ENCODE data around the gene GATAD2A.
"Not testable (repeated sequence)": the region's sequence is repeated elsewhere in the genome, so short reads cannot be mapped to it uniquely, and the experiment has no call there.

The GATAD2A gene

DNA sequence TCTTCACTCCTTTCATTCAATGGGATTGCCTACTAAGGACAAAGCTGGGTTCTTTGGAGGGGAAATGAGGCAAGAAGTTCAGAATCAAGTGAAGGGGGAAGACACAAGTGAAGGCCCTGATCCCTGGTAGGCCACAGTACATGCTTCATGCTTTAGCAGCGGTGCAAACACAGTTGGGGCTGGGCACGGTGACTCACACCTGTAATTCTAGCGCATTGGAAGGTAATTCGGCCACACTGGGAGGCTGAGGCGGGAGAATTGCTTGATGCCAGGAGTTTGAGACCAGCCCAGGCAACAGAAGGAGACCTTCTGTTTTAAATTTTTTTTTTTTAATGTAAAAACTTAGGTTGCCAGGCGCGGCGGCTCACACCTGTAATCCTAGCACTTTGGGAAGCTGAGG is 23.4 kb upstream of the GATAD2A start:
- no peak for DNase-seq (ENCODE audit: low read depth)
- TF ChIP-seq, protein P1, sequence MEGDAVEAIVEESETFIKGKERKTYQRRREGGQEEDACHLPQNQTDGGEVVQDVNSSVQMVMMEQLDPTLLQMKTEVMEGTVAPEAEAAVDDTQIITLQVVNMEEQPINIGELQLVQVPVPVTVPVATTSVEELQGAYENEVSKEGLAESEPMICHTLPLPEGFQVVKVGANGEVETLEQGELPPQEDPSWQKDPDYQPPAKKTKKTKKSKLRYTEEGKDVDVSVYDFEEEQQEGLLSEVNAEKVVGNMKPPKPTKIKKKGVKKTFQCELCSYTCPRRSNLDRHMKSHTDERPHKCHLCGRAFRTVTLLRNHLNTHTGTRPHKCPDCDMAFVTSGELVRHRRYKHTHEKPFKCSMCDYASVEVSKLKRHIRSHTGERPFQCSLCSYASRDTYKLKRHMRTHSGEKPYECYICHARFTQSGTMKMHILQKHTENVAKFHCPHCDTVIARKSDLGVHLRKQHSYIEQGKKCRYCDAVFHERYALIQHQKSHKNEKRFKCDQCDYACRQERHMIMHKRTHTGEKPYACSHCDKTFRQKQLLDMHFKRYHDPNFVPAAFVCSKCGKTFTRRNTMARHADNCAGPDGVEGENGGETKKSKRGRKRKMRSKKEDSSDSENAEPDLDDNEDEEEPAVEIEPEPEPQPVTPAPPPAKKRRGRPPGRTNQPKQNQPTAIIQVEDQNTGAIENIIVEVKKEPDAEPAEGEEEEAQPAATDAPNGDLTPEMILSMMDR (conservative IDR thresholded peaks at IDR 0.05; ENCODE audit: low read length) = no peak

DNA sequence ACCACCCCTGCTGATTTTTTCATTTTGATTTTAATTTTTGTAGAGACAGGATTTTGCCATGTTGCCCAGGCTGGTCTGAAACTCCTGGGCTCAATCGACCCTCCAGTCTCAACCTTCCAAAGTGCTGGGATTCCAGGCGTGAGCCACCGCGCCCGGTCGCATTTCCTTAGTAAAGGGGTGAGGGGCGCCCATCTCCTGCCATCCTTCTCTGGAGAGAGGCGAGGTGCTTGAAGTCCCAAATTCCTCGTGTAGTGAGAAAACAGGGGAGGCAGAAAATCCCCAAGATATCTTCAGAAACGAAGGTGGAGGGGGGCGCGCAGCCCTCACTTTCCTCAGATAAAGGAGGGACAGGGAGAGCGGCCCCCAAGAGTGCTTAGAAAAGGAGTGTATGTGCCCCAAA is 21.0 kb upstream of the GATAD2A start:
- TF ChIP-seq, protein P1 (conservative IDR thresholded peaks at IDR 0.05; ENCODE audit: low read length) = no peak
- peak overlapping the region; percentile 61 for H3K4me3 ChIP-seq (ENCODE audit: low read length)
- no peak for DNase-seq (ENCODE audit: low read depth)

More for the DNA sequence above, 23.4 kb upstream of the GATAD2A start:
- H3K4me3 ChIP-seq (ENCODE audit: low read length) = no peak overlapping the region

DNA sequence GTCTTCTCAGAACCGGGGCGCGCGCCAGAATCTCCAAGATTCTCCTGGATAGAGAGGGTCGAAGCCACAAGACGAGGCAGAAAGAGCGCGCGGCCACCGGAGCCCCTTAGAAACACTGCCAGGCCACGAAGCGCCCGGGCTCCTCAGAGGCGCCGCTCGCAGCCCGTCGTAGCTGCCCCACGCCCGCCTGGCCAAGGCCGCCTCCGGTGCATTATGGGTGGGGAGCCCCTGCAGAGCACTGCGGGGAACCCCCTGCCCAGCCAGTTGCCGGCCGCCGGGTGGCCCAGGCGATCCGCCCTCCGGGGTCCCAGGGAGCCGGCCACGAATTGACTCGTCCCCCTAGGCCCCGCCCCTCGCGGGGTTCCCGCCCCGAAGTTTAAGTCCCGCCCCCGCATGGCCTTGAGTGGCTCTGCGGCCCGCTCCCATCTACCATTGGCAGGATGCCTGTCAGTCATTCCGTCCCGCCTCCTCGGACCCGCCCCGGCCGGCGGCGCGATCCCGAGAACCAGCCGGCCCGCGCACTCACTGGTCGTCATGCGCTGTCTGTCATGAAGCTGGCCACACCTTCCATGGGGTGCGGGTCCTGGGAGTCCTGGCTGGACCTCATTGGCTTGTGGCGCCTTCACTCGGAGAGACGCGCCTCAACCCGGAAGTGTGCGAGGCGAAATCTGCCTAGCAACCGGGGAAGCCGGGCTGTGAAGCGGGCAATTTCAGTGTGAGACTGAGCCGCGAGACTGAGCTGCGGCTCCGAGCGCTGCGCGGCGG is 20.2 kb upstream of the GATAD2A start:
- peak; percentile 100 for DNase-seq (ENCODE audit: low read depth)
- peak overlapping the region; percentile 74 for H3K4me3 ChIP-seq (ENCODE audit: low read length)
- TF ChIP-seq, protein P1 (conservative IDR thresholded peaks at IDR 0.05; ENCODE audit: low read length) = no peak

DNA sequence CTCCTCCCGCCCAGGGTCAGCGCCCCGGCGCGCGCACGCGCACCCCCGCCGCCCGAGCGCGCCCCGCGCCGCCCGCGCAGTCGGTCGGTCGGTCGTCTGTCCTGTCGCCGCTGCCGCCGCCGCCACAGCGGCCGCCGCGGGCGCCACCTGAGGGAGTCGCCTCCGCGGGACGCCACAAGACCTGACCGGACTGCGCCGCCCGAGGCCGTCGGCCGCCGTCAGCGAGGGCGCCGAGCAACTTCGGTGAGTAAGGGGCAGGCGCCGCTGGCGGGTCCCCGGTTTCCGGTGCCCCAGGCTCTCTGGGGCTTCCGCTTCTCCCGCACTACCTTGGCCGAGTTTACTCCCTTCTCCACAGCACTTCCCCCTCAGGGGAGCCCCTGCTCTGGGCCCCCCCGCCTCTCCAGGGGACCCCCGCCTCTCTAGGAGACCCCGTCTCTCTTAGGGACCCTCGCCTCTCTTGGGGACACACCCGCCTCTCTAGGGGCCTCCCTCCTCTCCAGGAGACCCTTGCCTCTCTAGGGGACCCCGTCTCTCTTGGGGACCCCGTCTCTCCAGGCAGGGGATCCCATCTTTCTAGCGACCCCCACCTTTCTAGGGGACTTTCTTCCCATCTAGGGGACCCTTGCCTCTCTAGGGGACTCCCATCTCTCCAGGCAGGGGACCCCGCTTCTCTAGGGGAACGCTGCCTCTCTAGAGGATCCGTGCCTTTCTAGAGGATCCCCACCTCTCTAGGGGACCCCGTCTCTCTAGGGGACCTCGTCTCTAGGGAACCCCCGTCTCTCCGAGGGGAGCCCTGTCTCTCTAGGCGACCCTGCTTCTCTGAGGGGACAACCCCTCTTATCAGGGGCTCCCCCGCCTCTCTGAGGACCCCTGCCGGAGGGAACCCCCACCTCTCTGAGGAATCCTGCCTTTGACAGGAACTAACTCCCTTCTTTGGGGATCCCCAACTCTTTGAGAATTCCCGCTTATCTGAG is 19.3 kb upstream of the GATAD2A start:
- TF ChIP-seq, protein P1 (conservative IDR thresholded peaks at IDR 0.05; ENCODE audit: low read length) = peak; percentile 20; the same call in 1 of the 2 replicates
- no peak for DNase-seq (ENCODE audit: low read depth)
- H3K4me3 ChIP-seq (ENCODE audit: low read length) = peak overlapping the region; percentile 74

DNA sequence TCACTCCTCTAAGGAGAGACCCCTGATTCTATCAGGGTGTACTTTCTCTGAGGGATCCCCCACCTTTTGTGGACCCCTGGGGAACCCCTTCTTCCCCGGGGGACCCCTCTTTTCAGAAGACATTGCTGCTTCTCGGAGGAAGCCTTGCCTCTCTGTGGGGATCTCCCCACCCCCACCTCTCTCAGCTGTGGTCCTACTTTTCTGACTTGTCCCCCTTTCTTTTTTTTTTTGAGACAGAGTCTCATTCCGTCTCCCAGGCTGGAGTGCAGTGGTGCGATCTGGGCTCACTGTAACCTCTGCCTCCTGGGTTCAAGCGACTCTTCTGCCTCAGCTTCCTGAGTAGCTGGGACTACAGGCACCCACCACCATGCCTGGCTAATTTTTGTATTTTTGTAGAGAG is 18.4 kb upstream of the GATAD2A start:
- TF ChIP-seq, protein P1 (conservative IDR thresholded peaks at IDR 0.05; ENCODE audit: low read length) = no peak
- DNase-seq (ENCODE audit: low read depth) = no peak

DNA sequence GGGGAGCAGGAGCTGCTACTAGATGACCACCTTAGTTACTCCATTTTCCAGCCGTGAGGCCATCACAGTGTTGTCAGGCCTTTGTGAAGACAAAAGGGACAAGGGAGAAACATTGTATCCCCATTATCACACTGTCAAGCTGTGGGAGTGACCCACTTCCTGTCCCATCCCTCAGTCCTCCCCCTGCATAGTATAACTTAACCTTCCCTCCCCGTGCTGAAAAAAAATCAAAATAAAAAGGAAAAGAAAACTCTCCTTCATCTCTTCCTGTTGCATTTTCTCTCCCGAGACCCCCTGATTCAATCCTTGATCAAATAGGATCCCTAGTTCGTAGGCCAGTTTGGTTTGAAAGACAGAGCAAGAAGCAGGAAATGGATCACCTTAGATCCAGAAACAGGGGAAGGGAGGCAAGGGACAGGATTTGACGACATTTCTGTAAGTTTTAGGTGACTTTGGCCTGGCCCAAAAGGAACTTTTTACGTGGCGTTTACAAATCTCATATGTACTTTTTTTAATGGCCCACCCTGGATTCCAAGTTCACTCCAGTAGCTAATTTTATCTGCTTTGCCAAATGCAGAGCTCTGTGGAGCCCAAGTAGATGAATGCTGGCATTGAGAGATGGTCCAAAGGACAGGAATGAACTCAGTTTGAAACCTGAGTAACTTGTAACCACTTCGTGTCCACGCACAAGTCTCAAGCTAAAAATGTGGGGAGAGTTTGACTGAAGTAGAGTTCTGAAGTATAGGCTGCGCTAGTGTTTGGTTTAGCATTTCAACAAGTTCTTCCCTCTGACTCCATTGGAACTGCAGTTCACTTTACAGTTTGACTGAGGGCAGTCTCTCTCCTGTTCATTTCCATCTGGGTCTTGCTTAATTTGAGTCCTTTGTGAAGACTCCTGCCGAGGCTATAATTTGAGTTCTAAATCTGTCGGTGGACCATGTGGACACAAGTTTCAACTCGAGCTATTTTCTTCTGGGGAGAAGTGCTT is 16.6 kb upstream of the GATAD2A start:
- no peak for DNase-seq (ENCODE audit: low read depth)
- no peak overlapping the region for H3K4me3 ChIP-seq (ENCODE audit: low read length)
- TF ChIP-seq, protein P1 (conservative IDR thresholded peaks at IDR 0.05; ENCODE audit: low read length) = no peak

More for the DNA sequence above, 18.4 kb upstream of the GATAD2A start:
- H3K4me3 ChIP-seq (ENCODE audit: low read length) = peak overlapping the region; percentile 74

DNA sequence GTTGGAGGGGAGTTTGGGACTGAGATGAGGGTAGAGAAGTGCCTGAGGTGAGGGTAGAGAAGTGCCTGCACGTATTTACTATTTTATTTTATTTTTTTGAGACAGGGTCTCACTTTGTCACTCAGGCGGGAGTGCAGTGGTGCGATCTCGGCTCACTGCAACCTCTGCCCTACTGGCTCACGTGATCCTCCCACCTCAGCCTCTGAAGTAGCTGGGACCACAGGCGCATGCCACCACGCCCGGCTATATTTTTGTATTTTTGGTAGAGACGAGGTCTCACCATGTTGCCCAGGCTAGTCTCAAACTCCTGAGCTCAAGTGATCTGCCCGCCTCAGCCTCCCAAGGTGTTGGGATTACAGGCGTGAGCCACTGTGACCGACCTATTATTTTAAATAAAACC is 15.8 kb upstream of the GATAD2A start:
- not testable (repeated sequence) for DNase-seq (ENCODE audit: low read depth); H3K4me3 ChIP-seq (ENCODE audit: low read length)

DNA sequence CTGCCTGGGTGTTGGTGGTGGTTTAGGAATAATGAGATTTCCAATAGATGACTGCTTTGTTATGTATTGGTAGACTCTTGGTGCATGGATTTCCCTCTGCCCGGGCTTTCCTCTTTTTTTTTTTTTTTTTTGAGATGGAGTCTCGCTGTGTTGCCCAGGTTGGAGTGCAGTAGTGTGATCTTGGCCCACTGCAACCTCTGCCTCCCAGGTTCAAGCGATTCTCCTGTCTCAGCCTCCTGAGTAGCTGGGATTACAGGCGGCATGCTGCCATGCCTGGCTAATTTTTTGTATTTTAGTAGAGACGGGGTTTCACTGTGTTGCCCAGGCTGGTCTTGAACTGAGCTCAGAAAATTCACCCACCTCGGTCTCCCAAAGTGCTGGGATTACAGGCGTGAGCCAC is 11.1 kb upstream of the GATAD2A start:
- not testable (repeated sequence) for DNase-seq (ENCODE audit: low read depth); H3K4me3 ChIP-seq (ENCODE audit: low read length)

All from AG10803 (cell line).